HL-60 (cell line): ENCODE measurements around the gene ABCB9.

Experiments
- GABPA ChIP-seq: IDR thresholded peaks from 2 replicates; pipeline ENCODE4 v1.6.1; 2012; ENCODE audit warnings: low read depth
- POLR2AphosphoS5 ChIP-seq: IDR thresholded peaks from 2 replicates; pipeline ENCODE4 v1.6.1; 2012; ENCODE audit warnings: low read depth
- SPI1 ChIP-seq: IDR thresholded peaks from 2 replicates; pipeline ENCODE4 v1.6.1; 2012; ENCODE audit warnings: low read depth, mild to moderate bottlenecking, borderline replicate concordance
- TF ChIP-seq, protein P1 (sequence below): IDR thresholded peaks from one replicate; pipeline ENCODE4 v1.5.1; 2011; ENCODE audit warnings: low read length, control low read depth, inconsistent platforms; ENCODE audit not compliant: insufficient read depth
- TF ChIP-seq, protein P2 (sequence below): IDR thresholded peaks from 2 replicates; pipeline ENCODE4 v1.6.1; 2012; ENCODE audit warnings: low read depth; ENCODE audit not compliant: insufficient replicate concordance

DNA sequence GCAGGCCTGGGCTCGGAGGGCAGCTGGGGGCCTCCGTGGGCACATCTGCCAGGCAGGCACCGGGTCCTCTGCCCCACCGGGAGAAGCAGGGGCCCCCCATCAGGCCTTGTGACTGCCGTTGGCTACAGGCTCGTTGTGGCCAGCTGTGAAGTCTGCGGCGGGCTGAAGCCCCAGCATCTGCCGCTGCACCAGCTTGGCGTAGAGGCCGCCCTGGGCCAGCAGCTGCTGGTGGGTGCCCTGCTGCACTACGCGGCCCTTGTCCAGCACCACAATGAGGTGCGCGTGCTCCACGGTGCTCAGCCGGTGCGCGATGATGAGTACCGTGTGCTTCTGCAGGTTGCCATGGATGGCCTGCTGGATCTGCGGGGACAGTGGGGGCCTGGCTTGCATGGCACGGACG, 36.5 kb downstream of the ABCB9 start:
- TF ChIP-seq, protein P1, sequence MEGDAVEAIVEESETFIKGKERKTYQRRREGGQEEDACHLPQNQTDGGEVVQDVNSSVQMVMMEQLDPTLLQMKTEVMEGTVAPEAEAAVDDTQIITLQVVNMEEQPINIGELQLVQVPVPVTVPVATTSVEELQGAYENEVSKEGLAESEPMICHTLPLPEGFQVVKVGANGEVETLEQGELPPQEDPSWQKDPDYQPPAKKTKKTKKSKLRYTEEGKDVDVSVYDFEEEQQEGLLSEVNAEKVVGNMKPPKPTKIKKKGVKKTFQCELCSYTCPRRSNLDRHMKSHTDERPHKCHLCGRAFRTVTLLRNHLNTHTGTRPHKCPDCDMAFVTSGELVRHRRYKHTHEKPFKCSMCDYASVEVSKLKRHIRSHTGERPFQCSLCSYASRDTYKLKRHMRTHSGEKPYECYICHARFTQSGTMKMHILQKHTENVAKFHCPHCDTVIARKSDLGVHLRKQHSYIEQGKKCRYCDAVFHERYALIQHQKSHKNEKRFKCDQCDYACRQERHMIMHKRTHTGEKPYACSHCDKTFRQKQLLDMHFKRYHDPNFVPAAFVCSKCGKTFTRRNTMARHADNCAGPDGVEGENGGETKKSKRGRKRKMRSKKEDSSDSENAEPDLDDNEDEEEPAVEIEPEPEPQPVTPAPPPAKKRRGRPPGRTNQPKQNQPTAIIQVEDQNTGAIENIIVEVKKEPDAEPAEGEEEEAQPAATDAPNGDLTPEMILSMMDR, result no peak
- TF ChIP-seq POLR2AphosphoS5 (no peak), GABPA (no peak), SPI1 (no peak)
- TF ChIP-seq, protein P2, sequence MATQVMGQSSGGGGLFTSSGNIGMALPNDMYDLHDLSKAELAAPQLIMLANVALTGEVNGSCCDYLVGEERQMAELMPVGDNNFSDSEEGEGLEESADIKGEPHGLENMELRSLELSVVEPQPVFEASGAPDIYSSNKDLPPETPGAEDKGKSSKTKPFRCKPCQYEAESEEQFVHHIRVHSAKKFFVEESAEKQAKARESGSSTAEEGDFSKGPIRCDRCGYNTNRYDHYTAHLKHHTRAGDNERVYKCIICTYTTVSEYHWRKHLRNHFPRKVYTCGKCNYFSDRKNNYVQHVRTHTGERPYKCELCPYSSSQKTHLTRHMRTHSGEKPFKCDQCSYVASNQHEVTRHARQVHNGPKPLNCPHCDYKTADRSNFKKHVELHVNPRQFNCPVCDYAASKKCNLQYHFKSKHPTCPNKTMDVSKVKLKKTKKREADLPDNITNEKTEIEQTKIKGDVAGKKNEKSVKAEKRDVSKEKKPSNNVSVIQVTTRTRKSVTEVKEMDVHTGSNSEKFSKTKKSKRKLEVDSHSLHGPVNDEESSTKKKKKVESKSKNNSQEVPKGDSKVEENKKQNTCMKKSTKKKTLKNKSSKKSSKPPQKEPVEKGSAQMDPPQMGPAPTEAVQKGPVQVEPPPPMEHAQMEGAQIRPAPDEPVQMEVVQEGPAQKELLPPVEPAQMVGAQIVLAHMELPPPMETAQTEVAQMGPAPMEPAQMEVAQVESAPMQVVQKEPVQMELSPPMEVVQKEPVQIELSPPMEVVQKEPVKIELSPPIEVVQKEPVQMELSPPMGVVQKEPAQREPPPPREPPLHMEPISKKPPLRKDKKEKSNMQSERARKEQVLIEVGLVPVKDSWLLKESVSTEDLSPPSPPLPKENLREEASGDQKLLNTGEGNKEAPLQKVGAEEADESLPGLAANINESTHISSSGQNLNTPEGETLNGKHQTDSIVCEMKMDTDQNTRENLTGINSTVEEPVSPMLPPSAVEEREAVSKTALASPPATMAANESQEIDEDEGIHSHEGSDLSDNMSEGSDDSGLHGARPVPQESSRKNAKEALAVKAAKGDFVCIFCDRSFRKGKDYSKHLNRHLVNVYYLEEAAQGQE, result no peak
